ENCODE results near the gene PTP4A2.

The PTP4A2 gene

DNA sequence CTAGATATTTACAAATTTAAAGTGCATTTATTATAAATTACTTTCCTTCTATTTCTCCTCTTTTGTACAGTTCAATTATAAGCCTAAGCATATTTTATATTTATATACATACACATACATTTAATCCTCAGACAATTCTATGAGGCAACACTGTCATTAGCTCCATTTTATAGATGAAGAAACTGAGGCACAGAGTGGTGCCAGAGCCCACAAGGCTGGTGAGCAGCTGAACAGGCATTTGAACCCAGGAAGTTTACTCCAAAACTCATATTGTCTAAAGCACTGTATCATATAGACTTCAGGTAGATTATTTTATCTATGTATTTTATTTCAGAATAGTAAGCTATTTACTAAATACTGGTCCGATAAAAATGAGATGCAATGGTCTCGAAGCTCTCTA lies 52.3 kb downstream of the PTP4A2 start:
- DNase-seq (ENCODE audit: low read depth): no peak

DNA sequence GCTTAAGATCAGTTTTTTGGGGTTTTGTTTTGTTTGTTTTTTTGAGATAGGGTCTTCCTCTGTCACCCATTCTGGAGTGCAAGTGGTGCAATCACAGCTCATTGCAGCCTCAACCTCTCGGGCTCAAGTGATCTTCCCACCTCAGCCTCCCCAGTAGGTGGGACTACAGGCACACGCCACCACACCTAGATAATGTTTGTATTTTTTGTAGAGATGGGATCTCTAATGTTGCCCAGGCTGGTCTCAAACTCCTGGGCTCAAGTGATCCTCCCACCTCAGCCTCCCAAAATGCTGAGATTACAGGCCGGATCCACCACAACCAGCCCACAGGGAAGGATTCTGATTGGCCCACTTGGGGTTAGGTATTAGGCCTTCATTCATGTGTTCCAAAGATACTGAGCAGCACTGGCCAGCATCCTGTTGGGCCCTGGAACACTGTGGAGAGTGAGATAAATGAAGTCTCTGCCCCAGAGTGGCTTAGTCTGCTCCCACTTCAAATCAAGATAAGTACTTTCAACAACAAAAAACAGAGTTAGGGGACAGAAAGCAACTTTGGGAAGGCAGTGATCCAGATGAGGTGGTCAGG lies 54.7 kb downstream of the PTP4A2 start:
- no peak for DNase-seq (ENCODE audit: low read depth)

DNA sequence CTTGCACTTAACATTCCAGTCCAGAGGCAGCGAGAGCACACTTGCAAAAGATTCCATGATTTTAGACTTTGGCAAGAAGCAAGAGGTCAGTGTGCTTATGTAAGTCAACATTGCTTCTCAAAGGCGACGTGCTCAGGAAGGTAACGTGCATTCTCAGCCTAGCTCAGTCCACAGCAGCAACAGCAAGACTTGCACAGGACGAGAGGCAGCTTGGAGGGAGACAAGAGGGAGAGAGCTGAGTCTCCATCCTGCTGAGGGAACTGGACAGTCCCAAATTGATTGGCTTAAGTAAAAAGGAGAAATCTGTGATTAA lies 56.5 kb downstream of the PTP4A2 start:
- DNase-seq (ENCODE audit: low read depth): no peak

DNA sequence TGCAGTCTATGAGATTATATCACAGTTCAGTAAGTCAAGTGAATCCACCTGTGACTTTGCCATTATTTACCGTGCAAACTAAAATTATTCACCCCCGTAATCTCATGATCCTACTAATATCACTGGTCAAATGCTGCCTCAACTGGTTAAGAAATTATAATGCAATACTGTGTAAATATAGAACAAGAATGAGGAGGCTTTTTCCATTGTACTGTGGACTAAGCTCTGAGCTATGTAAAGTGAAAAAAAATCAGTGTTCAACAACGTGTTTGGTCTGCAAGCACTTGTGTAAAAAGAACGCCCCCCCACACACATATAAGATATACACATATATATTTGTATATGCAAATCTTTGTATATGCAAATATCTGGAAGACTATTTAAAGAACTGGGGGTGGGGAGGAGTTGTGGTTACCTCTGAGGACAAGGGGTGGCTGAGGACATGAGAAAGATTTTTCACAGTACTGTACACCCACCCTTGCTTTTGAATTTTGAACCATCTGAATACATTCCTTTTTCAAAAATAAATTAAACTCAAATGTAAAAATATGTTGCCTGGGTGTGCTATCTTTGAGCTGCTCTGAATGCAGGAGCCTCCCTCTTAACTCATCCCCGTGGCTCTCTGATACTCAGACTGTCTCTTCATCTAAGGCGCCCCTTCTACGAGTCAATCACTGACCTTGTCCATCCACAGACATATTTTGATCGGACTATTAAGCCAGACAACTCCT lies 57.0 kb downstream of the PTP4A2 start:
- no peak for DNase-seq (ENCODE audit: low read depth)

DNA sequence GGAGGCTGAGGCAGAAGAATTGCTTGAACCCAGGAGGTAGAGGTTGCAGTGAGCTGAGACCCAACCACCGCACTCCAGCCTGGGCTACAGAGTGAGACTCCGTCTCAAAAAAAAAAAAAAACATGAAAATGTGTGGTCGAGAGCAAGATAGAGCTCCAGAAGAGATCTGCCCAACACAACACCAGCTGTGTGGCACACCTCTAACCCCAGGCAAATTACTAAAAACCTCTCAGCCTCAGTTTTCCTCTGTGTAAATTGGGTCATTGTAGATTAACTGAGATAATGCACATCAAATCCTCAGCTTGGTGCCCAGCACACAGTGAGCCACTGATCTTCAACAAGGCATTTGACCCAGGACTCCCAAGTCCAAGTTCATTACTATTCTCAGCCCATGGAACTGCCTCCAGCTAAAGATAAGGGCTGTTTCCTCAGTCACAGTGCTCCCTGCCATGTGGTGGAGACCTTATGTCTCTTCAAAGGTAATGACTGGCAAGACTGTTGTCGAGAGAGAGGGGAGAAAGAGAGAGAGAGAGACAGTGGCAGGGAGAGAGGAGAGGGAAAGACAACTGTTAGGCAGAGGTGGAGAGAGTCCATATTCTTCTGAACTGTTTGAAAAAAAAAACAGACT lies 58.1 kb downstream of the PTP4A2 start:
- no peak for DNase-seq (ENCODE audit: low read depth)

DNA sequence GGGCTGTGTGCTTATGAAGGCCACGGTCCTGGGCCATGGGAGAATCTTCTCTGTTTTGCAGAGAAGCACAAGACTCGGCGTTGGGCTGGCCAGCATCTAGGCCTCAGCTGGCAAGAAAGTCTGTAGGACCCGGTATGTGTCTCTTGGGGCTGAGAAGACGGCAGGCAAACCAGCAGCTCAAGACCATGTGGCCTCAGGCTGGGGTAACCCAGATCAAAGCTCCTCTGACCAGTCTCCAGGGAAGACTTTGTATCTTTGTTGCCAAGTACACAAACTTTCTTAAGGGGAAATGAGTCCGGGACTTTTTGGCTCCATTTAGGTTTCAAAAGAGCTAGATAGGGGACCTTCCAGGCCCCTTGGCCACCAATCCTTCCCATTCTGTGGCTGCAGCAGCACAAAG lies 60.1 kb downstream of the PTP4A2 start:
- DNase-seq (ENCODE audit: low read depth): no peak

DNA sequence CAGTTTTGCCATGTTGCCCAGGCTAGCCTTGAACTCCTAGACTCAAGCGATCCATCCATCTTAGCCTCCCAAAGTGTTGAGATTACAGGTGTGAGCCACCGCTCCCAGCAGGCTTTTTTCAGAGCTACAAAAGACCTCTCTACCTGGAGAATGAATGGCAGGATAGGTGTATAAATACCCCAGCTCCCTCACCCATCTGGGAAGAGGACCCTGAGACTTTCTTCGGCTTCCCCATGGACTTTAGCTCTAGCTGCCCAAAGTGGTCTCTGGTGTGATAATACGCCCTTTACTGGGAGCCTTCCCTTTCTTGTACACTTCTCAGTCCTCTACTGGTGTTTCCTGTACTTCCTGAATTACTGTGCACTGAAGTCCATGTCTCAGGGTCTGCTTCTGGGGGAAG lies 60.6 kb downstream of the PTP4A2 start:
- DNase-seq (ENCODE audit: low read depth): no peak

DNA sequence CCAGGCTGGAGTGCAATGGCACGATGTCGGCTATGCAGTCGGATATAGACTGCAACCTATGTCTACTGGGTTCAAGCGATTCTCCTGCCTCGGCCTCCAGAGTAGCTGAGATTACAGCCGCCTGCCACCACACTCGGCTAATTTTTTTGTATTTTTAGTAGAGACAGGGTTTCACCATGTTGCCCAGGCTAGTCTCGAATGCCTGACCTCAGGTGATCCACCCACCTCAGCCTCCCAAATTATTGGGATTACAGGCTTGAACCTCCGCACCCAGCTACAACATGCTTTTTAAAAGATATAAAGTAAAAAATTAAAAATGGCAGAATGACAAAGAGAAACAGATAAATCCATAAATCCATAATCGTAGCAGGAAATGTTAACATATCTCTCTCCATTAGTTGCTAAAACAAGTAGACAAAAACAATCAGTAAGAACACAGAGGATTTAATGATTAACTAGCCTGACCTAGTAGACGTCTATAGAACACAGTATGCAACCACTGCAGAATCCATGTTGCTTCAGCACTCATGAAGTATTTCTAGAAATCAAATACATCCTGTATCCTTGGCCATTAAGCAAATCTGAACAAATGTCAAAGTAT lies 62.4 kb downstream of the PTP4A2 start:
- no peak for DNase-seq (ENCODE audit: low read depth)

DNA sequence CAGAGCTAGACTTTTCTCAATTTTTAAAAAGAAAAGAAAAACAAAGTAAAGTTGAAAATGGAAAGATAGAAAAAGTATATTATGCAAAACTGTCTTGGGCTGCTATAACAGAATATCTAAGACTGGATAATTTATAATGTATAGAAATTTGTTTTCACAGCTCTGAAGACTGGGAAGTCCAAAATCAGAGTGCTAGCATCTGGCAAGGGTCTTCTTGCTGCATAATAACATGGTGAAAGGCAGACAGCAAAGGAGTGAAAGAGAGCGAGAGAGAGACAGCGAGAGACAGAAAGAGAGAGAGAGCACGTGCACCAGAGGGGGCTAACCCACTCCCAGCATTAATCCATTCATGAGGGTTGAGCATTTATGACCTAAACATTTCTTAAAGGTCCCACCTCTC lies 63.2 kb downstream of the PTP4A2 start:
- no peak for DNase-seq (ENCODE audit: low read depth)

DNA sequence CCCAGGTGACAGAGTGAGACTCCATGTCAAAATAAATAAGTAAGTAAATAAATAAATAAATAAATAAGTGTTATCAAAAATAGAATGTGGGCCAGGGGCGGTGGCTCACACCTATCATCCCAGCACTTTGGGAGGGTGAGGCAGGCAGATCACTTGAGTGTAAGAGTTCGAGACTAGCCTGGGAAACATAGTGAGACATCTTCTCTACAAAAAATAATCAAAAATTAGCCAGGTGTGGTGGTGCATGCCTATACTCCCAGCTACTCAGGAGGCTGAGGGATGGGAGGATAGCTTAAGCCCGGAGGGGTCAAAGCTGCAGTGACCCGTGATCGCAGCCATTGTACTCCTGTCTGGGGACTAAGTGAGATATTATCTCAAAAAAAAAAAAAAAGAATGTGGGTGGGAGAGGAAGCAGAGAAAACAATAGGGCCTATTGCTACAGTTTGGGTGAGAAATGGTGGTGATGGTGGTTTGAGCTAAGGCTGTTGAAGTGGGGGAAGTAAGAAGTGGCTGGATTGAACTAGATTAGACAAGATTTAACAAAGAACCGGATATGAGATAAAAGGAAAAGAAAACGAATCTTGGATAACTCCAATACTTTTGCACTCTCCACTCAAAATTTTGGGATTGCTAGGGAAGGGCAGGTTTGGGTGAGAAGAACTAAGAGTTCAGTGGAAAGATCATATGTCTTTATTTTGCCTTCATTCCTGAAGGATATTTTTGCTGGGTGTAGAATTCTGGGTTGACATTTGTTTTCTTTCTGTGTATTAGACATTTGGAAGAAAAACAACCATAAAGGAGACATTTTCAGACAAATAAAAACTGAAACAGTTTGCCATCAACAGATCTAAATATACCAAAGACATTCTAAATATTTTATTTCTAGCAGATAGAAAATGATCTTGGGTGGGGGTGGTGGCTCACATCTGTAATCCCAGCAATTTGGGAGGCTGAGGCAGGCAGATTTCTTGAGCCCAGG lies 65.2 kb downstream of the PTP4A2 start:
- peak; percentile 47 for DNase-seq (ENCODE audit: low read depth)

DNA sequence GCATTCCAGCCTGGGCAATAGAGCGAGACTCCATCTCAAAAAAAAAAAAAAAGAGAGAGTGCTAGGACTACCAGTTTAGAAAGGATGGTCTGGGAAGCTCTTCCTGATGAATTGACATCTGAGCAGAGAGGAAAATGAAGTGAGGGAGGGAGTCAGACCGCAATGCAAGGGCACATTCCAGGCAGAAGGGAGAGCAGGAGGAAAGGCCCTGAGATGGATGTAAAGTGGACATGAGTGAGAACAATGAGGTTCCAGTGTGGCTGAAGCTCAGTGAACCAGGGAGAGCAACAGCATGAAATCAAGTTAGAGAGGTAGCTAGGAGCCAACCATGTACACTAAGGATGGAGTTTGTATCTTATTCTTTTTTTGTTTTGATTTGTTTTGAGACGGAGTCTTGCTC lies 66.5 kb downstream of the PTP4A2 start:
- DNase-seq (ENCODE audit: low read depth): no peak

DNA sequence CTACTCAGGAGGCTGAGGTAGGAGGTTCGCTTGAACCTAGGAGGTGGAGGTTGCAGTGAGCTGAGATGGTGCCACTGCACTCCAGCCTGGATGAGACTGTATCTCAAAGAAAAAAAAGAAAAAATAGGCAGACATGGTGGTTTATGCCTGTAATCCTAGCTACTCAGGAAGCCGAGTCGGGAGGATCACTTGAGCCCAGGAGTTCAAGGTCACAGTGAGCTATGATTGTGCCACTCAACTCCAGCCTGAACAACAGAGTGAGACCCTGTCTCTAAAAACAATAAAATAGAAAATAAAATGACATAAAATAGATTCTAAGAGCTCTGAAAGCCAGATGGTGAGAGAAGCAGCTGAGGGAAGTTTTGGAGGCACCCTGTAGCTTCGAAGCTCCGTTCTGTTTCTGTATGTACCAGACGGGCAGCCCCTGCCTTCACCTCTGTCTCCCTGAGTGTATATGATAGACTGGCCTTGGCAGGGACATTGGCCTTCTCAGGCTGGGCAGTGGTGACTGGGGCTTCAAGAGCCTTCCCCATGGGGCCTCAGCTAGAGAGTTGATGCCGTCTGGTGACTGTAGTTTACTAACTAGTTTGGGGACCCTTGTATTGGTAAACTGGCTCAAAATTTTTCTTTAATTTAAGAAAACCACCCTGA lies 68.0 kb downstream of the PTP4A2 start:
- no peak for DNase-seq (ENCODE audit: low read depth)

DNA sequence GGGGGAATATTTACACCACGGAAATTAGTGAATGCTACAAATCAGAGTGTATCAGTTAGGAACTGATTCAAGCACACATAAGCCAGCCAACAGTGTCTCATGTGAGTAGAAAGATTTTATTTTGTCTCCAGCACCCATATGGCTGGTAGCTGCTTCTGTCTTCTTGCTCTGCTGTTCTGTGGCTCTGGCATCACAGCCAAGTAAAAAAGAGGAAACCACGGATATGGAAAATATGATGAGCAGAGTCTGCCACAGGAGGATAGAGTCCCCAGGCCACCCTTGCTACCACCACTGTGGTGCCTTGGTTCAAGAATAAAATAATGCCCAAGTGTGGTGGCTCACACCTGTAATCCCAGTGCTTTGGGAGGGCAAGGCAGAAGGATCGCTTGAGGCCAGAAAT lies 68.7 kb downstream of the PTP4A2 start:
- DNase-seq (ENCODE audit: low read depth): no peak

DNA sequence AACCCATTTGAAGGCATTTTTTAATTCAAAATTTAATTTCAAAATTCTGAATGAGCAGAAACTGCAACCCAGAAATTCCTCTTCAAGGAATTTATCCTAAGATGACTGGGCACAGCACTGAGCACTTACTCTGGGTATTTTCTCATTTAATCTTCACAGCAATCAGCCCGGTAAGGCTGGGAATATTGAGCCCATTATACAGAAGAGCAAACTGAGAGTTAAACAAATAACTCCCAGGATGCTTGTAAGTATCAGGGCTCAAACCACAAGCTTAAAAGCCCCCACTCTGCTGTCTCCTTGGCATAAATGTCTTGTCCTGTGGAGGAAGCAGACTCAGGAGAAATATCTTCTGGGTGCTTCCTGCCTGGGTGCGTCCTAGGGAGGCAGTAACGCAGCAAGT lies 69.3 kb downstream of the PTP4A2 start:
- no peak for DNase-seq (ENCODE audit: low read depth)

DNA sequence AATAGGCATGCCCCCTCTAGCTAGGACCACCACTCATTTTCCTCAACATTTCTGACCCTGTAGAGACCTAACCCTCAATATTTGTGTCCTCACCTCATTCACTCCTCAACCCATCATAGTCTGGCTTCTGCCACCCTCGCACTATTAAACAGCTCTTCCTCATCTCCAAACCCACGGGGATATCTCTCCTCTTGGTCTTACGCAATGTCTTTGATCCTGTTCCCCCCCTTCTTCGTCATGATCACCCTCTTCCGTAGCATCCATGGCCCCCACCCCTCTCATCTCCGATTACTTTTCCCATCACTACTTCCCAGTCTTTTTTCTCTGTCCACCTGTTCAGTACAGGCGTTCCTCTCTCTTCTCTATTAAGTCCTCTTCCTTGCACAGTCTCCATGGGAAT lies 70.6 kb downstream of the PTP4A2 start:
- DNase-seq (ENCODE audit: low read depth): no peak

DNA sequence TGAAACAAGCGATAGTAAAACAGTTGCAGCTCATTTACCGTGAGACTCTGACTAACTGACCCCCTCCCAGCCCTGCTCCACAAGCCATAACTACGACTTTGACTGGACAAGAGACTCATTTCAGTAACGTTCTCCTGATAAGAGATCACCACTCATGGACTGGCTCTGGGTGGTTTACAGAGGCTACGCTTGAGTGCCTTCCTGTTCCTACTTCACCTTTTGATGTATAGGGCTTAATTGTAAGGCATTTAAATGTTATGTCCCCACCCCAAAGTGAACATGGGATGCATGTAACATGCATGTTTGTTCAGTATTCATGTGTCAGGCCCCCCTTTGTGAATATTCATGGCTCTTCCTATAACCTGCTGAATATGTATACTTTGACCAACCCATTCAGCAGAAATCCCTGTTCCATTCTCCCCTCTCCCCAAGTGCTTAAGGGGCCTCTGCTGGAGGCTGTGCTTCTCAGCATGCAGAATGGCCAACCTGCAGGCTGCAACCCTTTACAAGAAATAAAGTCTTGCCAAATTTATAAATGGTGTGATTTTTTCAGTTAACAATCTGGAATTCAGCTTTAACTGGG lies 71.6 kb downstream of the PTP4A2 start:
- no peak for DNase-seq (ENCODE audit: low read depth)

DNA sequence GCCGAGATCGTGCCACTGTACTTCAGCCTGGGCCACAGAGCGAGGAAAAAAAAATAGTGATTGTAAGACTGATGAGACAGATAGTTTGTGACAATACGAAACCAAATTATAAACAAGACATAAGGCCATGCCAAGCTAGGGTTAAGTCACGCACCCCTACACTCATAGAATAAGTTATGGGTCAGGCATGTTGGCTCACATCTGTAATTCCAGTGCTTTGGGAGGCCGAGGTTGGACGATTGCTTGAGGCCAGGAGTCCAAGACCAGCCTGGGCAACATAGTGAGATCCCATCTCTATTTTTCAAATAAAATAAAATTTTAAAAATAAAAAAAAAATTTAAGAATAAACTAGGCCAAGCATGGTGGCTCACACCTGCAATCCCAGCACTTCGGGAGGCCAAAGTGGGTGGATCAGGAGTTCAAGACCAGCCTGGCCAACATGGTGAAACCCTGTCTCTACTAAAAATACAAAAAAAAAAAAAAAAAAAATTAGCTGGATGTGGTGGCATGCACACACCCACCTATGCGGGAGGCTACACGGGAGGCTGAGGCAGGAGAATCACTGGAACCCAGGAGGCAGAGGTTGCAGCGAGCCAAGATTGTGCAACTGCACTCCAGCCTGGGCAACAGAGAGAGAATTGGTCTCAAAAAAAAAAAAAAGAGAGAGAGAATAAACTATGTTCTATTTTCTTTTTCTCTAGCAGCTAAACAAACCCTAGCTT lies 72.3 kb downstream of the PTP4A2 start:
- no peak for DNase-seq (ENCODE audit: low read depth)

DNA sequence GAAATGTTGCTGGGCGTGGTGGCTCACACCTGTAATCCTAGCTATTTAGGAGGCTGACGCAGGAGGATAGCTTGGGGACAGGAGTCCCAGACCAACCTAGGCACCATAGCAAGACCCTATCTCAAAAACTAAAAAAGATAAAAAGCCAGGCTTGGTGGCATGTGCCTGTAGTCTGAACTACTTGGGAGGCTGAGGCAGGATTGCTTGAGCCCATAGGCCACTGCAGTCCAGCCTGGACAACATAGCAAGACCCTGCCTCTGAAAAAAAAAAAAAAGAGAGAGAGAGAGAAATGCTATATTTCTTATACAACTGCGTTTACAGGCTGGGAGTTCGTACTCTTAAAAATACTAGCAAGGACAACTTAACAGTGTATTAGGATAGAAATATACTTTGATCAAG lies 76.1 kb downstream of the PTP4A2 start:
- no peak for DNase-seq (ENCODE audit: low read depth)

DNA sequence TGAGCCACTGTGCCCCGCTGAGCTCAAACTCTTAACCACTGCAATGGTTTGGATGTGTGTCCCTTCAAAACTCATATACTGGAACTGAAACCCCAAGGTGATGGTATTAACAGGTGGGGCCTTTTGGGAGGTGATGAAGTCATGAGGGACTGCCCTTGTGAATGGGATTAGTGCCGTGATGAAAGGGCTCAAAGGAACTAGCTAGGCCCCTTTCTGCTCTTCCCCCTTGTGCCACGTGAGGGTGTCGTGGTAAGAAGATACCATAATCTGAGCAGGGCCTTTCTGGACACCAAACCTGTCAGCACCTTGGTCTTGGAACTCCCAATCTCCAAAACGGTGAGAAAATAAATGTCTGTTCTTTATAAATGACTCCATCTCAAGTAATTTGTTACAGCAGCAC lies 76.8 kb downstream of the PTP4A2 start:
- no peak for DNase-seq (ENCODE audit: low read depth)

DNA sequence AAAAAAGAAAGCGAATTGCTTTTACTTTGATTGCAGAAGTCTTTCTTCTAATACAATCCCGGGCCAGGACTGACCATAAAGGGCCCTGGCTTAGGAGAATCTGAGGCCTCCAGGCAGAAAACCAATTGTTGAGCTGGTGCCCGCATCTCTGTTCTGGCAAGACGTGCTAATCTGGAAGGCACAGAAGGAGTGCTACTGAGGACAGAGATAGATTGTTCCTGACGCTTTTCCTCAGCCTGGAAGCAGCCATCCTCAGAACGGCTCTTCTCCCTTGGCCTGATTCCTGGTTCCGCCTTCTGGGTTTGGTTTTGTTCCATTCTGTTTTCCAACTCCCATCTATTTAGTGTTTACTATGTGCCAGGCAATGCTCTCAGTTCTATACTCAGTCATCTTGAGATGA lies 77.6 kb downstream of the PTP4A2 start:
- DNase-seq (ENCODE audit: low read depth): no peak

DNA sequence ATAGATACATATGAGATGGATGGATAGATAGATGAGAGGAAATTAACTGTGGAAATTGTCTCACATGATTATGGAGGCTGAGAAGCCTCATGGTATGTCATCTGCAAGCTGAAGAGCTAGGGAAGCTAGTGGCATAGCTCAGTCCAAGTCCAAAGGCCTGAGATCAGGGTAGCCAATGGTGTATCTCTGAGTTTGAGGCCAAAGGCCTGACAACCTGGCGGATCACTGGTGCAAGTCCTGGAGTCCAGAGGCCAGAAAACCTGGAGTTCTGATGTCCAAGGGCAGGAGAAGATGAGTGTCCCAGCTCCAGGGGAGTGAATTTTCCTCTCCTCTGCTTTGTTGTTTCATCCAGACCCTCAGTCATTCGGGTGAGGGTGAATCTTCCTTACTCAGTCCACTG lies 78.4 kb downstream of the PTP4A2 start:
- DNase-seq (ENCODE audit: low read depth): no peak
